WTC11 (cell line): ENCODE results near the gene PLEK. TPM values are rescaled to one million over a fixed set of nuclear protein-coding genes. Genes with fewer than 3 reads are reported as not detected.

Experiments
- ATAC-seq: fragments of 200-7000 bp; cut with Tn5 transposase; 2 replicates; pipeline ENCODE4 v1.10.0; 2021; ENCODE audit warnings: mild to moderate bottlenecking, moderate library complexity
- CTCF ChIA-PET: fragments of 300-600 bp; sonication (Branson Sonifier 250); formaldehyde crosslinking; loops from one replicate; lab custom pipeline; 2021; ENCODE audit warnings: antibody characterized with exemption; lab: Charles Lee
- POLR2A ChIA-PET: fragments of 350-600 bp; sonication (Branson Sonifier 250); formaldehyde crosslinking; loops from one replicate; lab custom pipeline; 2021; ENCODE audit warnings: antibody characterized with exemption; lab: Charles Lee
- DNase-seq: peaks from one replicate; pipeline ENCODE4 v3.0.0; 2021; ENCODE audit warnings: low spot score
- H3K27ac Mint-ChIP-seq: 2 replicates; pipeline ENCODE4 v1.8.0; 2021; ENCODE audit warnings: mixed read lengths
- H3K27me3 Mint-ChIP-seq: 2 replicates; pipeline ENCODE4 v1.8.0; 2021; ENCODE audit warnings: low read depth, mild to moderate bottlenecking, moderate library complexity, mixed read lengths
- H3K36me3 Mint-ChIP-seq: 2 replicates; pipeline ENCODE4 v1.8.0; 2021; ENCODE audit warnings: mixed read lengths
- H3K4me1 Mint-ChIP-seq: 2 replicates; pipeline ENCODE4 v1.8.0; 2022; ENCODE audit warnings: mixed read lengths
- H3K4me3 Mint-ChIP-seq: 2 replicates; pipeline ENCODE4 v1.8.0; 2021; ENCODE audit warnings: mild to moderate bottlenecking, moderate library complexity, mixed read lengths
- H3K9me3 Mint-ChIP-seq: 2 replicates; pipeline ENCODE4 v1.8.0; 2021; ENCODE audit warnings: mixed read lengths
- AR ChIP-seq: fragments of 250-450 bp; sonication (Bioruptor Pico); IDR thresholded peaks from 2 replicates; pipeline ENCODE4 v1.9.0; 2021; ENCODE audit warnings: mild to moderate bottlenecking
- ATF1 ChIP-seq: sonication (generic); formaldehyde crosslinking; IDR thresholded peaks from 2 replicates; pipeline ENCODE4 v1.8.1; 2023; ENCODE audit warnings: mild to moderate bottlenecking, moderate library complexity, missing genetic modification reagents
- ATF2 ChIP-seq: sonication (generic); formaldehyde crosslinking; IDR thresholded peaks from 2 replicates; pipeline ENCODE4 v1.8.1; 2022; ENCODE audit warnings: low read depth, missing genetic modification reagents, borderline replicate concordance
- CDX4 ChIP-seq: fragments of 250-450 bp; sonication (Bioruptor Pico); IDR thresholded peaks from 2 replicates; pipeline ENCODE4 v1.9.0; 2021; ENCODE audit warnings: moderate library complexity, mild to moderate bottlenecking, inconsistent platforms, borderline replicate concordance
- CREM ChIP-seq: sonication (generic); formaldehyde crosslinking; IDR thresholded peaks from 2 replicates; pipeline ENCODE4 v1.8.1; 2022; ENCODE audit warnings: mild to moderate bottlenecking, missing genetic modification reagents, moderate library complexity
- ERG ChIP-seq: fragments of 250-450 bp; sonication (Bioruptor Pico); IDR thresholded peaks from 2 replicates; pipeline ENCODE4 v1.8.0; 2021; ENCODE audit warnings: mild to moderate bottlenecking
- IRF2 ChIP-seq: sonication (generic); formaldehyde crosslinking; IDR thresholded peaks from 2 replicates; pipeline ENCODE4 v1.8.0; 2022; ENCODE audit warnings: low read depth, missing genetic modification reagents, borderline replicate concordance
- NFE2L1 ChIP-seq: sonication (generic); formaldehyde crosslinking; IDR thresholded peaks from 2 replicates; pipeline ENCODE4 v1.8.1; 2023; ENCODE audit warnings: missing genetic modification reagents
- NFYB ChIP-seq: sonication (generic); formaldehyde crosslinking; conservative IDR thresholded peaks from 2 replicates; pipeline ENCODE4 v1.8.0; 2022; ENCODE audit warnings: low read depth, missing genetic modification reagents
- NR1H2 ChIP-seq: sonication (generic); formaldehyde crosslinking; IDR thresholded peaks from 2 replicates; pipeline ENCODE4 v1.9.0; 2021; ENCODE audit warnings: mild to moderate bottlenecking, moderate library complexity, missing genetic modification reagents
- NR2C2 ChIP-seq: sonication (generic); formaldehyde crosslinking; IDR thresholded peaks from 2 replicates; pipeline ENCODE4 v1.8.0; 2022; ENCODE audit warnings: mild to moderate bottlenecking, missing genetic modification reagents
- NR3C1 ChIP-seq: sonication (generic); formaldehyde crosslinking; conservative IDR thresholded peaks from 2 replicates; pipeline ENCODE4 v1.8.1; 2023; ENCODE audit warnings: low read depth, mild to moderate bottlenecking, missing genetic modification reagents
- RELA ChIP-seq: sonication (generic); formaldehyde crosslinking; IDR thresholded peaks from 2 replicates; pipeline ENCODE4 v1.8.1; 2022; ENCODE audit warnings: missing genetic modification reagents, mild to moderate bottlenecking, borderline replicate concordance
- RORB ChIP-seq: fragments of 250-450 bp; sonication (Bioruptor Pico); IDR thresholded peaks from 2 replicates; pipeline ENCODE4 v1.9.0; 2021; ENCODE audit warnings: mild to moderate bottlenecking
- SMAD3 ChIP-seq: sonication (generic); formaldehyde crosslinking; IDR thresholded peaks from 2 replicates; pipeline ENCODE4 v1.8.0; 2022; ENCODE audit warnings: missing genetic modification reagents, mild to moderate bottlenecking, borderline replicate concordance
- SMAD4 ChIP-seq: sonication (generic); formaldehyde crosslinking; IDR thresholded peaks from 2 replicates; pipeline ENCODE4 v1.8.0; 2022; ENCODE audit warnings: mild to moderate bottlenecking, missing genetic modification reagents
- TCF7 ChIP-seq: sonication (generic); formaldehyde crosslinking; IDR thresholded peaks from 2 replicates; pipeline ENCODE4 v1.8.0; 2022; ENCODE audit warnings: mild to moderate bottlenecking, low read depth, missing genetic modification reagents, moderate library complexity
- TEAD1 ChIP-seq: sonication (generic); formaldehyde crosslinking; IDR thresholded peaks from 2 replicates; pipeline ENCODE4 v1.8.0; 2022; ENCODE audit warnings: mild to moderate bottlenecking, missing genetic modification reagents
- USF1 ChIP-seq: sonication (generic); formaldehyde crosslinking; IDR thresholded peaks from 2 replicates; pipeline ENCODE4 v1.8.0; 2022; ENCODE audit warnings: mild to moderate bottlenecking, missing genetic modification reagents
- ZBTB43 ChIP-seq: sonication (generic); formaldehyde crosslinking; IDR thresholded peaks from 2 replicates; pipeline ENCODE4 v1.8.1; 2023; ENCODE audit warnings: mild to moderate bottlenecking, missing genetic modification reagents
- ZNF121 ChIP-seq: sonication (generic); formaldehyde crosslinking; IDR thresholded peaks from 2 replicates; pipeline ENCODE4 v1.8.0; 2023; ENCODE audit warnings: missing genetic modification reagents
- ZNF219 ChIP-seq: sonication (generic); formaldehyde crosslinking; IDR thresholded peaks from 2 replicates; pipeline ENCODE4 v1.8.0; 2023; ENCODE audit warnings: missing genetic modification reagents, mild to moderate bottlenecking, borderline replicate concordance
- ZNF281 ChIP-seq: sonication (generic); formaldehyde crosslinking; IDR thresholded peaks from 2 replicates; pipeline ENCODE4 v1.8.0; 2023; ENCODE audit warnings: mild to moderate bottlenecking, missing genetic modification reagents
- ZNF416 ChIP-seq: fragments of 250-450 bp; sonication (Bioruptor Pico); IDR thresholded peaks from 2 replicates; pipeline ENCODE4 v1.9.0; 2021; ENCODE audit warnings: mild to moderate bottlenecking, inconsistent platforms
- total RNA-seq: library from RNA; stranded (reverse); gene quantifications from 3 replicates; pipeline ENCODE4 v1.2.3, GENCODE V29; 2021

Gene PLEK
- total RNA-seq, 1 experiment from 2014 or later, result 0.26 TPM

GRCh38 chr2:68362749-68363148, 2.3 kb upstream of the PLEK start (continued):
- TF ChIP-seq TCF7 (CRISPR knock-in tag) (no peak), CREM (CRISPR knock-in tag) (no peak), NFYB (CRISPR knock-in tag) (no peak)

- DNase-seq (no peak), ATAC-seq (no peak)
- Mint-ChIP-seq H3K27ac (no peak overlapping the region), H3K4me1 (peaks cover 4% of the 10 kb centered on the region; the same call in 1 of the 2 replicates), H3K4me3 (no peak overlapping the region), H3K9me3 (peaks cover 8% of the 10 kb centered on the region), H3K27me3 (peaks cover 29% of the 10 kb centered on the region), H3K36me3 (no peaks in the 10 kb centered on the region)
- CTCF ChIA-PET, result interaction anchor here (3.5 kb wide), 1 partner anchor 78 kb away, joined by 9 read pairs; no protein-coding TSS in a partner anchor
- TF ChIP-seq USF1 (CRISPR knock-in tag), result no peak
- no peak for TF ChIP-seq NR2C2 (CRISPR knock-in tag)
- TF ChIP-seq ZNF219 (CRISPR knock-in tag), result no peak
- no peak for TF ChIP-seq ZNF121
- TF ChIP-seq NR1H2 (CRISPR knock-in tag), result no peak
- TF ChIP-seq NR3C1 (CRISPR knock-in tag), result no peak
- no peak for TF ChIP-seq NFE2L1 (CRISPR knock-in tag)
- no peak for TF ChIP-seq ZNF416 (CRISPR knock-in tag)
- no peak for TF ChIP-seq SMAD3 (CRISPR knock-in tag)
- no peak for TF ChIP-seq ATF1 (CRISPR knock-in tag)
- TF ChIP-seq AR (CRISPR knock-in tag), result no peak
- no peak for TF ChIP-seq IRF2 (CRISPR knock-in tag)
- no peak for TF ChIP-seq ZBTB43 (CRISPR knock-in tag)
- no peak for TF ChIP-seq CDX4 (CRISPR knock-in tag)
- POLR2A ChIA-PET, result no interaction called here
These were observed 1.4 kb upstream of the PLEK start for GRCh38 chr2:68363721-68364120.

GRCh38 chr2:68366083-68366560, 1.0 kb downstream of the PLEK start:
- DNase-seq (no peak), ATAC-seq (no peak)
- no peaks in the 10 kb centered on the region for H3K36me3 Mint-ChIP-seq
- peaks cover 9% of the 10 kb centered on the region for H3K9me3 Mint-ChIP-seq
- H3K4me1 Mint-ChIP-seq, result peaks cover 6% of the 10 kb centered on the region
- peaks cover 25% of the 10 kb centered on the region for H3K27me3 Mint-ChIP-seq
- no peak overlapping the region for H3K4me3 Mint-ChIP-seq
- POLR2A ChIA-PET, result no interaction called here
- H3K27ac Mint-ChIP-seq, result no peak overlapping the region
- CTCF ChIA-PET, result interaction anchor here (1.8 to 3.5 kb wide), 2 partner anchors 8 to 76 kb away, joined by 5 to 9 read pairs; no protein-coding TSS in a partner anchor
- TF ChIP-seq TEAD1 (CRISPR knock-in tag) (no peak), ZNF281 (CRISPR knock-in tag) (no peak), ERG (CRISPR knock-in tag) (no peak), NR2C2 (CRISPR knock-in tag) (no peak), CREM (CRISPR knock-in tag) (no peak), RELA (no peak), RORB (CRISPR knock-in tag) (no peak), ATF2 (CRISPR knock-in tag) (no peak), SMAD4 (no peak)
